HL-60/S4 treated with phorbol 12-myristate 13-acetate at 8.2 ng/mL for 4 days and 3 days (cell line): Measurements from ENCODE around the gene PCK1.

Experiments
- in situ Hi-C: fragments of 300-500 bp; cut with MboI; formaldehyde crosslinking; loops from 2 replicates; pipeline ENCODE4 v1.15.0; 2022; ENCODE audit warnings: low sequenced_read_pairs

The PCK1 gene

DNA sequence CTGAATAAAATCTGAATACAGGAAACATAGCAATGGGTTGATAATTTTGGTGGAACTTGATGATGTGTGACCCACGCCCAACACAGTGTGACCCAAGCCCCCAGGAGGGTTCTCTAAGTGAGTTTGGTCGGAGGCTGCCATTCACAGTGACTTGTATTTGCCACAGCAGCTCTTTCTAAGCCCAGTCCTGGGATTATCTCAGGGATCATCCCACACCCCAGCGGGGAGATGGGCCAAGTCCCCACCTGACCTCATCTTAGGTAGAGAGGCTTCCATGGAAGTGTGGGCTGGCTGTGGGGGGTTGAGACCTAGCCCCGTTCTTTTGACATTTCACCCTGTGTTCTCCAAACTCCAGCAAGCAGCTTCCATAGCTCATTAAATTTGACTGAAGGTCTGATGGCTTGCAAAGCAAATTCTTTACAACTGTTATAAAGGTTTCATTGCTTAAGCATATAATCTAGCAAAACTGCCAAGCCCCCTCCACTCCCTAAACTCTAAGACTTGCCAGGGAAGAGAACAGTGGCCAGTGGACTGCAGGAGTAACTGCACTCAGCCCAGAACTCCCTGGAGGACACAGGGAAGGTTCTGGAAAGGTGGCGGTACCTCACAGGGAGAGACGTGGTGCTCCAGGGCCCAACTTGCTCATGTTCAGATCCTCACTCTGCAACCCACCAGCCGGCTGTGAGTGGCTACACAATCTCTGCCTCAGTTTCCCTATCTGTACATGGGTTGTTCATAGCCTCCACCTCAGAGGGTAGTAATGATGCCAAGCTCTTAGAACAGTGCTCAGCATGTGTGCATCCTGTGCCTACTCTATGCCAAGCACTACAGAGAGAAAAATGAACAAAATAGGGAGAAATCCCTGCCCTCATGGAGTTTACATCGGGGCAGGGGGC, 1.0 kb upstream of the PCK1 start:
- in situ Hi-C loops = no loop called here

DNA sequence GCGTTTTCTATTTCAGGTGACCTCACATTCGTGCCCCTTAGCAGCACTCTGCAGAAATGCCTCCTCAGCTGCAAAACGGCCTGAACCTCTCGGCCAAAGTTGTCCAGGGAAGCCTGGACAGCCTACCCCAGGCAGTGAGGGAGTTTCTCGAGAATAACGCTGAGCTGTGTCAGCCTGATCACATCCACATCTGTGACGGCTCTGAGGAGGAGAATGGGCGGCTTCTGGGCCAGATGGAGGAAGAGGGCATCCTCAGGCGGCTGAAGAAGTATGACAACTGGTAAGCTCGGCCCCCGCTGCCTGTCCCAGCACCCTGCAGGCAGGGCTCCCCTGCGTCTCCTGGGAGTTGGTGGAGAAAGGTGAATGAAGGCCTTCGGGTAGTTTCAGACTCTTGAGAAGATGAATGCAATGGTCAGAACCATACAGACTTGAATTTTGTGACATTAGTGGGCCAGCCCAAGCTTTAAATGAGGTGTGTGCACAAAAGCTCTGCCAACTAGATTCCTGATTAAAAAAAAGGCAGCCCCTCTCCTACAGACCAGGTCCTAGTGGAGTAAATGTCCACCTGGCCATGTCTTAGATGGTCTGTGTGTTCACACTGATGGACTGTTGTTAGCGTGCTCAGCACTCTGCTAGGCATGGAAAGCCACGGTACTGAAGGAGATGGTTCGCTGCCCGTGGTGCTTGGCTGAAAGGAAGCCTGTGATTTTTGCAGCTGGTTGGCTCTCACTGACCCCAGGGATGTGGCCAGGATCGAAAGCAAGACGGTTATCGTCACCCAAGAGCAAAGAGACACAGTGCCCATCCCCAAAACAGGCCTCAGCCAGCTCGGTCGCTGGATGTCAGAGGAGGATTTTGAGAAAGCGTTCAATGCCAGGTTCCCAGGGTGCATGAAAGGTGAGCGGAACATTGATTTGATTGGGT, 708 bp downstream of the PCK1 start:
- in situ Hi-C loops = no loop called here

DNA sequence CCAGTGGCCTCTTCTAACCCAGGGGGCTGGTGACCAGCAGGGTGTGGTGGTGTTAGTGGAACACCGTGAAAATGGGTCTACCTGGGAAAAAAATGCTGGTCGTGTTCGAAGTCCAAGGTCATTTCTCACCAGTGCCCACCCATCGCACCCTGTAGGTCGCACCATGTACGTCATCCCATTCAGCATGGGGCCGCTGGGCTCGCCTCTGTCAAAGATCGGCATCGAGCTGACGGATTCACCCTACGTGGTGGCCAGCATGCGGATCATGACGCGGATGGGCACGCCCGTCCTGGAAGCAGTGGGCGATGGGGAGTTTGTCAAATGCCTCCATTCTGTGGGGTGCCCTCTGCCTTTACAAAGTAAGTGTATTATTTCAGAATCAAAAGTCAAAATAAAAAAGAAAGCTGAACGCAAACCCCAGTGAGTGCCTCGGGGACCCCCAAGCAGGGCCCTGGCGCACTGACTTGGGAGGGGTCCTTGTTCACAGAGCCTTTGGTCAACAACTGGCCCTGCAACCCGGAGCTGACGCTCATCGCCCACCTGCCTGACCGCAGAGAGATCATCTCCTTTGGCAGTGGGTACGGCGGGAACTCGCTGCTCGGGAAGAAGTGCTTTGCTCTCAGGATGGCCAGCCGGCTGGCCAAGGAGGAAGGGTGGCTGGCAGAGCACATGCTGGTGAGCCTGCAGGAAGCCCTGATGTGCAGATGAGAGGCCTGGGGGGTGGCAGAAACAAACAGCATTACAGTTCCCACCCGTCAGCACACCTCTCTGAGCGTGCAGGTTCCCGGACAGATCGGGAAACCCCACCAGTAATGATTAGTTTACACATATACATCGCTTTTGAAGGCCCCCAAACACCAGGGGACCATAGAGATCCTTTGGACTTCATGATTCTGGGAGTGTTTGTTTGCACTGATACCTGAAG, 1.9 kb downstream of the PCK1 start:
- in situ Hi-C loops = no loop called here

DNA sequence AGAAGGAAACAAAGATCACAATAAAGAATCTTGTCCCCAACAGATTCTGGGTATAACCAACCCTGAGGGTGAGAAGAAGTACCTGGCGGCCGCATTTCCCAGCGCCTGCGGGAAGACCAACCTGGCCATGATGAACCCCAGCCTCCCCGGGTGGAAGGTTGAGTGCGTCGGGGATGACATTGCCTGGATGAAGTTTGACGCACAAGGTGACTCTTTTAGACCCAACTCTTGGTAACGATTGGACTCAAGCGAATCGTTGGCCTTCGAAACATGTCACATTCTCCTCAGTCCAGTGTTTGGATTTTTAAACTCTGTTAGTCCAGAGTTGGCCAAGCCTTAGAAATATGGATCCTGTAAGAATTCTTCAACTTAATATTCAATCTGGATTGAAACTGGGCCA, 2.6 kb downstream of the PCK1 start:
- in situ Hi-C loops = no loop called here

DNA sequence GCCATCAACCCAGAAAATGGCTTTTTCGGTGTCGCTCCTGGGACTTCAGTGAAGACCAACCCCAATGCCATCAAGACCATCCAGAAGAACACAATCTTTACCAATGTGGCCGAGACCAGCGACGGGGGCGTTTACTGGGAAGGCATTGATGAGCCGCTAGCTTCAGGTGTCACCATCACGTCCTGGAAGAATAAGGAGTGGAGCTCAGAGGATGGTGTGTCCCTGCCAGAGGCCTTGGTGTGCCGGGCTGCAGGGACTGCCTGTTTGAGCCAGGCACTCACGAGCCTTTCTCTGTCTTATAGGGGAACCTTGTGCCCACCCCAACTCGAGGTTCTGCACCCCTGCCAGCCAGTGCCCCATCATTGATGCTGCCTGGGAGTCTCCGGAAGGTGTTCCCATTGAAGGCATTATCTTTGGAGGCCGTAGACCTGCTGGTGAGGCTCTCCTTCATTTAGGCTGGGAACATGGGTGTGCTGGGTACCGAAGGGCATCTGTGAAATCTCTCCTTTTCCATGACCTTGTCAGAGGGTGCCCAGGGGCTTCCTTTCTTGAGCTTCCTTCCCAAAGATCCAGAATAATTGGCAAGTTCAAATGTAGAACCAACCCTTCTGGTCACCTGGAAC, 3.4 kb downstream of the PCK1 start:
- in situ Hi-C loops = no loop called here

DNA sequence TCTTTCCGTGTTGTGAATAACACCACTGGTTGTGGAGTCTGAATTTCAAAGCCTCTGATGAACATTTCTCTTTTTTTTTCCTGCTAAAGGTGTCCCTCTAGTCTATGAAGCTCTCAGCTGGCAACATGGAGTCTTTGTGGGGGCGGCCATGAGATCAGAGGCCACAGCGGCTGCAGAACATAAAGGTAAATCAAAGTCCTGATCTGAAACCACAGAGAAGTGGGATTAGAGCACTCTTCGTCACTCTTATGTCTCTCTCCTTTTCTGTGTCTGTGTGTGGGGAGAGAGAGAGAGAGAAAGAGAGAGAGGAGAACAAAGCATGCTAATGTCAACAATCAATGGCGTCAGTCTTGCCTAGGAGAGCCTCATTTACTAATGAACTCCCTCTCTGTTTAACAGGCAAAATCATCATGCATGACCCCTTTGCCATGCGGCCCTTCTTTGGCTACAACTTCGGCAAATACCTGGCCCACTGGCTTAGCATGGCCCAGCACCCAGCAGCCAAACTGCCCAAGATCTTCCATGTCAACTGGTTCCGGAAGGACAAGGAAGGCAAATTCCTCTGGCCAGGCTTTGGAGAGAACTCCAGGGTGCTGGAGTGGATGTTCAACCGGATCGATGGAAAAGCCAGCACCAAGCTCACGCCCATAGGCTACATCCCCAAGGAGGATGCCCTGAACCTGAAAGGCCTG, 4.2 kb downstream of the PCK1 start:
- in situ Hi-C loops = no loop called here

DNA sequence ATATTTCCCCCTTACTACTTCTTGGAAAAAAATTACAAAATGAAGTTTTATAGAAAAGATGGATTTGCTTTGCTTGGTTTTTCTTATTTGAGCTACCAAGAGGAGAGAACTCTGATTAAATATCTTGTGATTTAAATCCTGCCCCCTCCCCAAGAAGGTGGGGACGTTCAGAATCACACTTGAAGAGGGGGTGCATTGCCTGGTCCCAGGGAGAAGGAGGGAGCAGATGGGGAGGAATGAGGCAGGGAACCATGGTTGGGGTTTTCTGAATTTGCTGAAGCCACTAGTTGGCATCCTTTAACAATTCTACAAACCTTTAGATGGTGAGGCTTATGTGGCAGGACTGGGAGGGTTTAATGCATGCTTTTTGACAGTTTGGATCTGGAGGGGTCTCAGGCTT, 5.5 kb downstream of the PCK1 start:
- in situ Hi-C loops = no loop called here

DNA sequence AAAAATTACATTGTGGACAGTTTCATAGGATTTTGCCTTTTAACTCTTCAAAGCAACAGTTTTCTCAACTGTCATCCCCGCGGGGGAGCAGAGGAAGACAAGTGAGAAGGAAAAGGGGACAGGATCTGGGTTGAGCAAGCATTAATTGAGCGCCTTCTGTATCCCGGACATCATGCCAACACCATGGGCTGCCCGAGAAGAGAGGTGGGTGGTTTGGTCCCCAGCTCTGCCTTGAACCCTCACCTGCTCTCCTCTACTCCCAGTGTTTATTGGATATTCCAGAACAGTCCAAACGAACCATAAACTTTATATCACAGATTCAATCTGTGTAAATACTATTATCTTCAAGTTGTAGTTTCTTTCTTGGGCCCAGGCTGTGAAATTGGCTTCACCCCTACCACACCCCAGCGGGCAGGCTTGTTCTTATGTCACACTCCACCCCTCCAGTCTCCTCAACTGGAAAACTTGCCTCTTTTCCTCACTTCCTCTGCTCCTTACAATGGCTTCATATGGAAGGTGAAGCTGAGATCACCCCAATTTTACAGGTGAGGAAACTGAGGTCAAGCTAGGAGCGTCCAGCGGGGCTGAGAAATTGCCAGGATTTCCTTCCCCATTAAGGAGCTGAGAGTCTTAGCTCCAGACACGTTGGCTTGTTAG, 6.0 kb downstream of the PCK1 start:
- in situ Hi-C loops = no loop called here

DNA sequence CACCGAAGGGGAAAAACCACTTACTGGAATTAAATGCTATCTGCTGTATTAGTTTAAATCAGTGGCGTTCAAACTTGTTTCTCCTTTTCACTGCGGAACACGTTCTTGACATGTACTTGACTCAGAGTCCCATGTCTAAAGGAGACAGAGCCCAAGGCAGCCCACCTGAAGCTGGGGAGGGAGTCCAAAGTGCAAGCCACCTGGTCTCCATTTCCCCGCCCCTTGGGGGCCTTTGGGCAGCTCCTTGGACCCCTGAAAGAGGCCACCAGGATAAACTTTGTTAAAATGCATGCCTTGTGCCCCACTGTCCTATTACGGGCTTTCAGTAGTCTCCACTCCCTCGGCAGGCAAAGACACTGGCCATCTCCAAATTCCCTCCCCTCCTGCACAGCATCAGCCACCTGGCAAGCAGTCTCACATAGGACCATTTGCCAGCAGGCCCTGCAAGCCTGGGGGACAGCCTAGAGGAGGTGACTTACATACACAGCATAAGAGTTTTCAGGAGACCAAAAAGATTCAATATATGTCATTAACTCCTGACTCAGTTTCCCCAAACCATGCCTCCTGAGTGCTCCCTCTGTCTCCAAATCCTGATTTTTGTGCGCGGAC, 6.7 kb downstream of the PCK1 start:
- in situ Hi-C loops = no loop called here

DNA sequence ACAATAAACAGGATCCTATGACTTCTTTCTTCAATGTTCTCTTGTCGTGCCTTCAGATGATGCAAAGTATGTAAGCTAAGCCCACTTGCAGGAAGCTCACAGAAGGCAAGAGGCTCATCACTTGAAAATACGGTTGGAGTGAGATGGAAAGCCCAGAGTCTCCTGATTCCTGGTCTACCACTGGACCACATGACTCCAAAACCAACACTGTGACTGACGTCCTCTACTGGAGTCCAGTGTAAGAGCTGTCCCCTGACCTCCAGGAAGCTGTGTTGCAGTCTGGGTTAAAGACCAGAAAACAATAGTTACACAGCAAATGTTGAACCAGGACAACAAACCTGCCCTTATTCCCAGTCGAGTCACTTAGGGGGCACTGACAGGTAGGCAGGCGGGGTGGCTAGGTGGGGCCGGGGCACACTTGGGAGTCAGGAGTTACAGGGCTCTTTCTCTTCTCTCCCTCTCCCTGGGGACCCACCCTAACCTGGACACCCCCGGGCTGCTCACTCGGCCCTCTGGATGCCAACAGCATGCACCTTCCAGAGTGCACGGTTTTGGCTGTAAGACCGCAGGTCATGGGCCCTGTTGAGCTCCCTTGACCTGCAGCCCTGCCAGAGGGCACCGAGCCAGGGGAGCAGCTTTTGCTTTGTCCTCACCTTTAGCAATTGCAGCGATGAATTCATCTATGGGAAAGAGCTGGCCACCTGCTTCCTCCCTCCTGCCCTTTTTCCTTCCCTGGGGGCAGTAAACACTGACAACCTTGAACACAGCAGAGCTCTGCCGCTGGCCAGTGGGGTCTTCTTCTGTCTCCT, 7.4 kb downstream of the PCK1 start:
- in situ Hi-C loops = no loop called here

DNA sequence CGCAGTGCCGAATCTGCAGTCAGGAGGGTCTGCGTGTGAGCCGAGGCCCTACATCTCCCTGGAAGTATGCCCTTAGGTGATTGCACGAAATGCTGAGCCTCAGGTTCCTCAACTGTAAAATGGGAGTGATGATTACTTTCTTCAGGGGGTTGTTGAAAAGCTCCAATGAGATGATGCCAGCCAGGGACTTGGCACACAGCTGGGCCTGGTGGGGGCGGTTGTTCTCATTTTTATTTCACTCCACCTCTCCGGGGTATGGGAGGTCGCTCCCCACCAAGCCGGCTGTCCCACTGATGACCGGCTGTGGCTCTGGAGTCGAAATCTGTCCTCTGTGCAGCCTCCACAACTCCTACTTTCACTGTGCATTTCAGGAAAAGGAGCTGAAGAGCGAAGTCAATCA, 8.1 kb downstream of the PCK1 start:
- in situ Hi-C loops = no loop called here

DNA sequence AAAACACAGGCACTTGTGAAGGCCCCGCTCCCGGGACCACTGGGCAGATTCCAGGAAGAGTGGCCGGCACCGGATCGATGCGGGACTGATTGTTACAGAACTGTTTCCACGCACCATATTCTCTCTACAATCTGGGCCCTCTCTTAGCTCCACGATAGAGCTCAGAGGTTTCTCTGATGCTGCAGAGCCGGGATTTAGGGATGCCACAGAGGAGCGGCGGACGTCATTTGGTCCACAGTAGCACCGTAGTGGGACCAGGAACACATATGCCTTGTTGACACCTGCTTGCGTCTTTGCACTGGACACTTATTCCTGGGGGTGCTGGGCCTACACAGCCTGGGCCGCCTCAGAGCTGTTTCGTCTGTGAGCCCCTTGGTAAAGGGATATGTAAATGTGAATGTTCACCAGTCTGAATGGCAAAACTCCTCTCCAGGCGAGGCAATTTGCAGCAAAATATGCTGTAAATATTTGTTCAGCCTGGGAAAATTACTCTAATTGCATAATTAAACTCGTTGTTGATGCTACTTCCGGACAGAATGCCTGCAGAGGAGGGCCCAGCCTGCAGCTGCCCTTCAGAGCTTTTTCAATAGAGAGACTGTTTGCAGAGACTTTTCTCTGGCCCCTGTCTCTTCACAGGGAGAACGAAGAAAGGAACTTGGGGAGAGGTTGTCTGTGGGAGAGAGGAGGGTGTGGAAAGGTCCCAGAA, 9.4 kb downstream of the PCK1 start:
- in situ Hi-C loops = no loop called here

DNA sequence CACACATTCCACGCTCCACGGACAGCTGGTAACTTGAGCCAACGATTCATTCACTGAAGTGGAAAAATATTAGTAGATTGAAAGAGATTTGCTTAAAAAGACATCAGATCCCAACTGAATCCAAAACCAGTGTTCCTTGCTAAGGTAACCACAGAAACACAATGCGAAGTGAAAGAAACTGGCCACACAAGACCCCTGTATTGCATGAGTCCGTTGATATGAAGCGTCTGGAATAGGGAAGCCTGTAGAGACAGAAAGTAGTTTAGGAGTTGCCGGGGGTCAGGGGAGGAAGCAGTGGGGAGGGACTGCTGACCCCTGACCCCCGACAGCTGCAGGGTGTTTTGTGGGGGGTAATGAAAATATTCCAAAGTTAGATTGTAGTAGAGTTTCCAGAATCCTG, 10.0 kb downstream of the PCK1 start:
- in situ Hi-C loops = no loop called here

DNA sequence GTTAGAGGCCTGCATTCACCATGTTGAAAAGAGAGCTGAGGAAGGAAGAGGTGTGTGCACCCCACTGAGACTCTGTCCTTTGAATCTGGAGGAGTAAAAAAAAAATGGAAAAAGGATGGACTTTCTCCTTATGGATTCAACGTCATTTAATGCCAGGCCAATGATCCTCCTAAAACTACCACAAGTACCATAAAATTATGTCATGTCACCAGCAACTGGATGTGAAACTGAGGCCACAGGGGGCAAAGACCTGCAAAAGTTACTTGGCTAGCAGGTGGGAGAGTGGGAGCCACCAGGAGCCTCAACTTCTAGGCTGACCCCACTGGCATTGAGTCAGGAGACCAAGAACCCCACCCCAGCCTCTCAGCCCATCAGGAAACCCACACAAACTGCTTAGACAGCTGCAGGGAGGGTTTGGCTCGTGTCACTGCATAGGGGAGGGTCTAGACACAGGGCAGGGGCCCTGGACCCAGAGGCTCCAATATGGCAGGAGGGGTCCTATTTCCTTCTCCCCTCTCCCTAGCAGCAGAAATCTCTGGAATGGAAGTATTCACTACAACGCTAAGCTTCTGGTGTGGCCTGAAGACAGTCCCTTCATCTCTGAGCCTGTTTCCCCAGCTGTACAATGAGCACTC, 11.0 kb downstream of the PCK1 start:
- in situ Hi-C loops = no loop called here

DNA sequence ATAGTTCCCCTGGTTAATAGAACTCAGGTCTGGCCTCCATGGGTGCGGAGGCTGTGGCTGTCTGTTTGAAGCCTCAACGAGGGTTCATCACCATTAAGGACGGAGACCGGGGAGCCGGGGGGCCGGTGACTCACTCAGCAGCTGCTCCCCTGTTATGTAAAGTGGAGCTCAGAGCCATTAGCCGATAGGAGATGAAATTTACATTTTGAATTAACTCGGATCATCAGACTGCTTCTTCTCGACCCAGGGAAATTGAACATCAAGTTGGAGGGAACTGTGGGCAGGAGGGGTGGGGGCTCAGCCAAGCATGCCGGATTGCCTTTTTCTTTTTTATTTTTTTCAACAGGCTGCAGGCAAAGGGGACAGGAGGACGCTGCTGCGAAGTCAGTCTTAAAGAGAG, 12.3 kb downstream of the PCK1 start:
- in situ Hi-C loops = no loop called here

DNA sequence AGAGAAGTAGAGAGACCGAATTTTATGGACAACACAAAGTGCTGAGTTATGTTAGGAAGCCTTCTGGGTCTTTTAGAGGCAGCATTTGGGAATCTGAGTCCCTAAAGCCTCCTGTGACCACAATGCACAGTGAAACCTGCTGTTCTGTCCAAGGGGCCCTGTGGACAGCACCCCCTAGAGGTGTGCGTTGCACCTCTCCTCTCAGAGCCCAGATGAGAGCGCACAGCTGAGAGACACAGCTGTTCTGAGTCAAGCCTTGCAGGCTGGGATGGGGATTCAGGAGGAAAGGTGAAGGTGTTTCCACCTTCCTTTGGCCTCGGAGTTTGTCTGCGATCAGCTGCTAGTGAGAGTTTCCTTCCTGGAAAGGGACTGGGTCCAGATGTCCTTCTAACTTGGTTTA, 13.0 kb downstream of the PCK1 start:
- in situ Hi-C loops = no loop called here

DNA sequence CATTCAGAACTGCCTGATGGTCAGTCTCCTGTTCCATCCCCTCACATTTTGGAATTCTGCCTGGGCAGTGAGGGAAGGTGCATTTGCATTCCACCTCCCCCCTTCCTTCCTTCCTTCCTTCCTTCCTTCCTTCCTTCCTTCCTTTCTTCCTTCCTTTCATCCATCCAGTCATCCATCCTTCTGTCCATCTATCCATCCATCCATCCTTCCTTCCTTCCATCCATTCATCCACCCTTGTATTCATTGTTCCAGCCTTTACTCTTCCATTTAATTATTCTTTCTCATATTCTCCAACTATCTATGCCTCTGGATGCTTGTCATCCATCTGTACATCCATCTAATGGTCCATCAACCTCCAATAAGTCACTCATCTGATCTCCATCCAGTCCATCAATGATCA, 14.0 kb downstream of the PCK1 start:
- in situ Hi-C loops = loop anchor here (25.0 kb wide), 2 partner anchors 488 to 612 kb away; no protein-coding TSS in a partner anchor
